AG09309 (cell line): ENCODE data around the gene ZNF613.
"Not testable (repeated sequence)": the region's sequence is repeated elsewhere in the genome, so short reads cannot be mapped to it uniquely, and the experiment has no call there.

ENCODE experiments used
- DNase-seq: peaks from one replicate; pipeline ENCODE4 v3.0.0-alpha.2; 2010; ENCODE audit warnings: low read depth
- H3K4me3 ChIP-seq: 2 replicates; pipeline ENCODE4 v1.5.1; 2011; ENCODE audit warnings: mild to moderate bottlenecking, low read depth, low read length, moderate library complexity; ENCODE audit not compliant: control insufficient read depth
- TF ChIP-seq, protein P1 (sequence below): IDR thresholded peaks from 2 replicates; pipeline ENCODE4 v1.5.1; 2011; ENCODE audit warnings: mild to moderate bottlenecking, low read depth, low read length, inconsistent platforms; ENCODE audit not compliant: insufficient read depth, control insufficient read depth; ENCODE audit errors: missing control alignments

The ZNF613 gene

DNA sequence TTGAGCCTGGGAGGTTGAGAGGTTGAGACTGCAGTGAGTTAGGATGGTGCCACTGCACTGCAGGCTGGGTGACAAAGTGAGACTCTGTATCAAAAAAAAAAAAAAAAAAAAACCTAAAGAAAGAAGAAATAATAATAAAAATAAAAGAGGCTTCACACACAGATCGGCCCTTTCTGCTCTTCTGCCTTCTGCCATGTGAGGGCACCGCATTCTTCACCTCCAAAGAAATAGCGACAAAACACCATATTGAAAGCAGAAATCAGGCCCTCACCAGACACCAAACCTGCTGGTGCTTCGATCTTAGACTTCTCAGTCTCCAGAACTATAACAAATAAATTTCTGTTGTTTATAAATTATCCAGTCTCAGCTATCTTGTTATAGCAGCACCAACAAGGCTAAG, 25.4 kb upstream of the ZNF613 start:
- TF ChIP-seq, protein P1, sequence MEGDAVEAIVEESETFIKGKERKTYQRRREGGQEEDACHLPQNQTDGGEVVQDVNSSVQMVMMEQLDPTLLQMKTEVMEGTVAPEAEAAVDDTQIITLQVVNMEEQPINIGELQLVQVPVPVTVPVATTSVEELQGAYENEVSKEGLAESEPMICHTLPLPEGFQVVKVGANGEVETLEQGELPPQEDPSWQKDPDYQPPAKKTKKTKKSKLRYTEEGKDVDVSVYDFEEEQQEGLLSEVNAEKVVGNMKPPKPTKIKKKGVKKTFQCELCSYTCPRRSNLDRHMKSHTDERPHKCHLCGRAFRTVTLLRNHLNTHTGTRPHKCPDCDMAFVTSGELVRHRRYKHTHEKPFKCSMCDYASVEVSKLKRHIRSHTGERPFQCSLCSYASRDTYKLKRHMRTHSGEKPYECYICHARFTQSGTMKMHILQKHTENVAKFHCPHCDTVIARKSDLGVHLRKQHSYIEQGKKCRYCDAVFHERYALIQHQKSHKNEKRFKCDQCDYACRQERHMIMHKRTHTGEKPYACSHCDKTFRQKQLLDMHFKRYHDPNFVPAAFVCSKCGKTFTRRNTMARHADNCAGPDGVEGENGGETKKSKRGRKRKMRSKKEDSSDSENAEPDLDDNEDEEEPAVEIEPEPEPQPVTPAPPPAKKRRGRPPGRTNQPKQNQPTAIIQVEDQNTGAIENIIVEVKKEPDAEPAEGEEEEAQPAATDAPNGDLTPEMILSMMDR, result no peak
- DNase-seq, result no peak
- no peak overlapping the region for H3K4me3 ChIP-seq

DNA sequence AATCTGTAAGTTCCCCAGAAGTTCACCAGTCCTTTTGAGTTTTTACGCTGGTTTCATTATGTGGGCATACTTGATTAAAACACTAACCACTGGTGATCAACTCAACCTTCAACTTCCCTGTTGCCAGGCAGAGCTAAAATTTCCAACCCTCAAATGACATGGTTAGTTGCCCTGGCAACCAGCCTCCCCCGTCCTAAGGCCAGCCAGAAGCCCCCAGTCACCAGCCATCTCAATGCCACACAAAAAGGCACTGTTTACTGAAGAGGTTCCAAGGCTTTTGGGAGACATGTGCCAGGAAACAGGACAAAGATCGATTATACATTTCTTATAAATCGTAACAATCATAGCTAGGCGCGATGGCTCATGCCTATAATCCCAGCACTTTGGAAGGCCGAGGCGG, 24.1 kb upstream of the ZNF613 start:
- DNase-seq, result no peak
- TF ChIP-seq, protein P1, result no peak
- no peak overlapping the region for H3K4me3 ChIP-seq

DNA sequence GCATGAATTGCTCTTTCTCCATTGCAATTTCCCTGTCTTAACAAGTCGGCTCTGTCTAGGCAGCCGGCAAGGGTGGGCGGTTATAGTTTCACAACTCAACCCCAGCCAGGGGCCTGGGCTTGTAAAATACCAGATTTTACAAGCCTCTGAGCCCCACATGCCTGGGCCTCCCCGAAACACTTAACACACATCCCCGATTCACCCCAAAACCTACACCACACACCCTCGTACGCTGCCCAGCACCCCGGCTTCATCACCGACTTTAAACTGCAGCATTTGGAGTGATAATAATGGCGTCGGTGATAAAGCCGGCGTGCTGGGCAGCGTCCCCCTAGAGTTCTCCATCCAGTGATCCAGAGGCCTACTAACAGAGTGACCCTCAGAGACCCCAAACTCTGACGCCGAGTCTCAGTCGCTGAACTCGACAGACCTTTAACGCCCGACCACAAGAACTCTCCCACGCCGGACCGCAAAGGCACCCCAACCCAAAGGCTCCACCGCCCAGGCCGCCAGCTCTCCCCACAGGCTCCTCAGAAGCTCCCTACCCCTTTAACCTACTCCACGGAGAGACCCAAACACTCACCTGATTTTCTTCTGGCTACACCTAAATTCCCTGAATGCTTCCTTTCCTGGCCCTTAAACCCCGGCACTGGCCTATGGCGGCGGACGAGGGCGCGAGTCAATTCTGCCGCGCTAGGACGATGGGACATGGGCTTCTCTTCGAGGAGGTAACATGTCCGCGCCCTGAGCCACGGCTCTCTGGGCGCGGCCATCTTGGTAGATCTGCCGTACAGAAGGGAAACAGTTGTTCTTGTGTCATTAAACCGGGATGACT, 22.7 kb upstream of the ZNF613 start, which contains the start of gene ZNF649:
TSS of gene ZNF649 (minus strand) at position 687 of the 835 bp plus-strand sequence. CDS start 4,910 bp downstream, outside the sequence.
- peak; percentile 43 for DNase-seq
- TF ChIP-seq, protein P1, result no peak
- H3K4me3 ChIP-seq, result peak within 1 kb of the TSS; percentile 88

DNA sequence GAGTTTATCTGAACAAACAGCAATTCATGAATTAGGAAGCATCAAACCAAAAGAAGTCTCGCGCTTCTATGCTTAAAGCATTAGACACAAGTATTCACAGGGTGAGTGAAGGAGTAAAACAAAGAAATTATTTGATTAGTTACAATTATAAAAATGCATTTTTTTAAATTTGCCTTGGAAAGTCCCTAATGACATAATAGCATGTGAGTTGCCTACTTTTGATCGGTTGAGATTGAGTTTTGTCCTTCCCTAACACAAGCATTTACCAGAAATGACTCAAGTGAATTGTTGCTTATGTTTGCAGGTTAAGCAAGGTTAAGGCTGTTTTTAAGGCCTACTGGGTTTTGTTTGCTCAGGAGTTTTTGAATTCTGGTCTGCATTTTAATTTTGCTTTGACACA, 22.1 kb upstream of the ZNF613 start:
- no peak for DNase-seq
- no peak overlapping the region for H3K4me3 ChIP-seq
- TF ChIP-seq, protein P1, result no peak

DNA sequence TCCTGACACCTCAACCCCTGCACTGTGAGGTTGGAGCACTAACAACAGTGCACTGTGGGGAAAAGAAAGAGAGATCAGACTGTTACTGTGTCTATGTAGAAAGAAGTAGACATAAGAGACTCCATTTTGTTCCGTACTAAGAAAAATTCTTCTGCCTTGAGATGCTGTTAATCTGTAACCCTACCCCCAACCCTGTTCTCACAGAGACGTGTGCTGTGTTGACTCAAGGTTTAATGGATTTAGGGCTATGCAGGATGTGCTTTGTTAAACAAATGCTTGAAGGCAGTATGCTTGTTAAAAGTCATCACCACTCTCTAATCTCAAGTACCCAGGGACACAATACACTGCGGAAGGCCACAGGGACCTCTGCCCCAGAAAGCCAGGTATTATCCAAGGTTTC, 21.6 kb upstream of the ZNF613 start:
- DNase-seq, H3K4me3 ChIP-seq: not testable (repeated sequence)

DNA sequence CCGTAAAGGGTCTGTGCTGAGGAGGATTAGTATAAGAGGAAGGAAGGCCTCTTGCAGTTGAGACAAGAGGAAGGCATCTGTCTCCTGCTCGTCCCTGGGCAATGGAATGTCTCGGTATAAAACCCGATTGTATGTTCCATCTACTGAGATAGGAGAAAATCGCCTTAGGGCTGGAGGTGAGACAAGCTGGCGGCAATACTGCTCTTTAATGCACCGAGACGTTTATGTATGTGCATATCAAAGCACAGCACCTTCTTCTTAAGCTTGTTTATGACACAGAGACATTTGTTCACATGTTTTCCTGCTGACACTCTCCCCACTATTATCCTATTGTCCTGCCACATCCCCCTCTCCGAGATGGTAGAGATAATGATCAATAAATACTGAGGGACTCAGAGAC, 21.2 kb upstream of the ZNF613 start:
- H3K4me3 ChIP-seq, DNase-seq: not testable (repeated sequence)

DNA sequence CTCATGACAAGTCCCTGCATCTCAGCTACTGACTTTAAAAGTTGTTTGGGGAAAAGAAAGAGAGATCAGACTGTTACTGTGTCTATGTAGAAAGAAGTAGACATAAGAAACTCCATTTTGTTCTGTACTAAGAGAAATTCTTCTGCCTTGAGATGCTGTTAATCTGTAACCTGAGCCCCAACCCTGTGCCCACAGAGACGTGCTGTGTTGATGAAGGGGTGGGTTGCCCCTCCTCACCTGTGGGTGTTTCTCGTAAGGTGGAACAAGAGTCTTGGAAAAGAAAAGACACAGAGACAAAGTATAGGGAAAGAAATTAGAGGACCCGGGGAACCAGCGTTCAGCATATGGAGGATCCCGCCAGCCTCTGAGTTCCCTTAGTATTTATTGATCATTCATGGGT, 19.3 kb upstream of the ZNF613 start:
- H3K4me3 ChIP-seq, DNase-seq: not testable (repeated sequence)

DNA sequence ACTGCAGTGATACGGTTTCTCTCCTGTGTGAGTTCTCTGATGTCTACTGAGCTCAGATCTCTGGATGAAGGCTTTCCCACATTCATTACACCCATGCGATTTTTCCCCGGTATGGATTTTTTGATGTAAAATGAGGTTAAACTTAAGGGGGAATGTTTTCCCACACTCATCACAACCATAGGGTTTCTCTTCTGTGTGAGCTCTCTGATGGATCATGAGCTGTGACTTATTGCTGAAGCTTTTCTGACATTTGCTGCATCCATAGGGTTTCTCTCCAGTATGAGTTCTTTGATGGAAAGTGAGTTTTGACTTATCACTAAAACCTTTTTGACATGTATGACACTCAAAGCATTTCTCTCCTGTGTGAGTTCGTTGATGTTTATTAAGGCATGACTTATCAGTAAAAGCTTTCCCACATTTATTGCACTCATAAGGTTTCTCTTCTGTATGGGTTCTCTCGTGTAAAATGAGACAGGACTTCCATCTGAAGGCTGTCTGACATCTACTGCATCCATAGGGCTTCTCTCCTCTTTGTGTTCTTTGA, 11.9 kb upstream of the ZNF613 start:
- no peak overlapping the region for H3K4me3 ChIP-seq
- DNase-seq, result no peak
- TF ChIP-seq, protein P1, result no peak
